ENCODE measurements around the gene CCDC73. TPM values are rescaled to one million over a fixed set of nuclear protein-coding genes. Genes with fewer than 3 reads are reported as not detected.
A peak's percentile ranks its signal among the peaks of the same experiment; 100 is the strongest.

CCDC73 gene
- total and polyA plus RNA-seq, 10 of the 15 experiments (the other 5 are each of a cell fraction or from before 2014, with no cell fraction given) = 0.05 to 0.57 (median 0.14) TPM

DNA sequence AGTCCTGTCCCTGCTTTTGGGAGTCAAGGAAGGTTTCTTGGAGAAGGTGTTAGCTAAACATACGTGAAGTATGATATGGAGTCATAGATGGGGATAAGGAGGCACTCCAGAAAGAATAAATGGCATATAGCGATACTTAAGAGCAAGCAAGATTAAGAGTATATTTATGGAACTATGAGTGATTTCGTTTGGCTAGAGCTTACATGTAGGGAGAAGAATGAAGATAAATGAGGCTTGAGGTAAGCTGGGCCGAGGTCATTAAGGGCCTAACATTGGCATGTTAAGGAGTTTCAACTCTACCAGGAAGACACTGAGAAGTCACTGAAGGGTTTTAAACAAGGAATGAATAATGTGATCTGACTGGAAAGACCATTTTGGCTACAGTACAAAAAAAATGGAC, 177.6 kb downstream of the CCDC73 start (continued):
- no peak for TF ChIP-seq ZNF622 (IDR thresholded peaks at IDR 0.05)
- TF ChIP-seq, protein P1, sequence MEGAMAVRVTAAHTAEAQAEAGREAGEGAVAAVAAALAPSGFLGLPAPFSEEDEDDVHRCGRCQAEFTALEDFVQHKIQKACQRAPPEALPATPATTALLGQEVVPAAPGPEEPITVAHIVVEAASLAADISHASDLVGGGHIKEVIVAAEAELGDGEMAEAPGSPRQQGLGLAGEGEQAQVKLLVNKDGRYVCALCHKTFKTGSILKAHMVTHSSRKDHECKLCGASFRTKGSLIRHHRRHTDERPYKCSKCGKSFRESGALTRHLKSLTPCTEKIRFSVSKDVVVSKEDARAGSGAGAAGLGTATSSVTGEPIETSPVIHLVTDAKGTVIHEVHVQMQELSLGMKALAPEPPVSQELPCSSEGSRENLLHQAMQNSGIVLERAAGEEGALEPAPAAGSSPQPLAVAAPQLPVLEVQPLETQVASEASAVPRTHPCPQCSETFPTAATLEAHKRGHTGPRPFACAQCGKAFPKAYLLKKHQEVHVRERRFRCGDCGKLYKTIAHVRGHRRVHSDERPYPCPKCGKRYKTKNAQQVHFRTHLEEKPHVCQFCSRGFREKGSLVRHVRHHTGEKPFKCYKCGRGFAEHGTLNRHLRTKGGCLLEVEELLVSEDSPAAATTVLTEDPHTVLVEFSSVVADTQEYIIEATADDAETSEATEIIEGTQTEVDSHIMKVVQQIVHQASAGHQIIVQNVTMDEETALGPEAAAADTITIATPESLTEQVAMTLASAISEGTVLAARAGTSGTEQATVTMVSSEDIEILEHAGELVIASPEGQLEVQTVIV (IDR thresholded peaks at IDR 0.05; ENCODE audit: borderline replicate concordance, partially characterized antibody) = no peak
- no peak for TF ChIP-seq MYB (IDR thresholded peaks at IDR 0.05; ENCODE audit: borderline replicate concordance, low read depth, low read length)
- TF ChIP-seq RBBP5 (conservative IDR thresholded peaks at IDR 0.05) = no peak
- no peak for TF ChIP-seq TARDBP (IDR thresholded peaks at IDR 0.05; ENCODE audit: borderline replicate concordance)
- TF ChIP-seq, protein P2, sequence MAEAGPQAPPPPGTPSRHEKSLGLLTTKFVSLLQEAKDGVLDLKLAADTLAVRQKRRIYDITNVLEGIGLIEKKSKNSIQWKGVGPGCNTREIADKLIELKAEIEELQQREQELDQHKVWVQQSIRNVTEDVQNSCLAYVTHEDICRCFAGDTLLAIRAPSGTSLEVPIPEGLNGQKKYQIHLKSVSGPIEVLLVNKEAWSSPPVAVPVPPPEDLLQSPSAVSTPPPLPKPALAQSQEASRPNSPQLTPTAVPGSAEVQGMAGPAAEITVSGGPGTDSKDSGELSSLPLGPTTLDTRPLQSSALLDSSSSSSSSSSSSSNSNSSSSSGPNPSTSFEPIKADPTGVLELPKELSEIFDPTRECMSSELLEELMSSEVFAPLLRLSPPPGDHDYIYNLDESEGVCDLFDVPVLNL (IDR thresholded peaks at IDR 0.05; ENCODE audit: low read depth, low read length) = no peak
- TF ChIP-seq KLF5 (IDR thresholded peaks at IDR 0.05; ENCODE audit: partially characterized antibody) = no peak

GRCh38 chr11:32615422-32615821, 179.0 kb downstream of the CCDC73 start:
- Histone ChIP-seq H4K20me1 (ENCODE audit: control insufficient read depth, insufficient read depth) (no peaks in the 10 kb centered on the region), H3K4me2 (ENCODE audit: control insufficient read depth, insufficient read depth) (no peak overlapping the region), H3K4me1 (ENCODE audit: control insufficient read depth, insufficient read depth, low read length) (no peaks in the 10 kb centered on the region), H3K27ac (ENCODE audit: control insufficient read depth, insufficient read depth) (no peak overlapping the region), H2AFZ (ENCODE audit: control insufficient read depth, low read depth, low read length) (no peak overlapping the region), H3K9me3 (replicated peaks; ENCODE audit: control insufficient read depth, insufficient read depth, low read length) (no peaks in the 10 kb centered on the region), H3K36me3 (ENCODE audit: control insufficient read depth in 2 of 2, insufficient read depth in 2 of 2, low read length in 1 of 2) (no peaks in the 10 kb centered on the region), H3K27me3 (replicated peaks in 1 of 2; ENCODE audit: control insufficient read depth in 2 of 2, insufficient read depth in 2 of 2, low read length in 1 of 2) (no peaks in the 10 kb centered on the region), H3K79me2 (ENCODE audit: control insufficient read depth, insufficient read depth, low read length) (no peaks in the 10 kb centered on the region), H3K9ac (ENCODE audit: control insufficient read depth, insufficient read depth, low read length) (no peak overlapping the region), H3K4me3 (no peak overlapping the region)
- SMC1A ChIA-PET (ENCODE audit: uncharacterized antibody, unreplicated experiment) = interaction anchor here (0.7 to 1.7 kb wide), 5 partner anchors 13 to 299 kb away, joined by 3 to 13 read pairs (median 4); no protein-coding TSS in a partner anchor
- POLR2A ChIA-PET = no interaction called here
- FAIRE-seq = no peak
- CTCF ChIA-PET = interaction anchor here (0.6 to 1.7 kb wide), 11 partner anchors 44 to 303 kb away, joined by 3 to 7 read pairs (median 3); no protein-coding TSS in a partner anchor
- intact Hi-C loops (cut with micrococcal nuclease; ENCODE audit: unreplicated experiment) (loop anchor here (5.0 to 10.0 kb wide), 2 partner anchors 231 to 293 kb away; no protein-coding TSS in a partner anchor), in situ Hi-C loops (cut with MboI) (no loop called here)
- RAD21 ChIA-PET (ENCODE audit: unreplicated experiment) = interaction anchor here (0.6 to 1.7 kb wide), 4 partner anchors 227 to 294 kb away, joined by 3 to 5 read pairs (median 4); no protein-coding TSS in a partner anchor
- DNase-seq (ENCODE audit: low read depth, low spot score) = no peak
- no peak for ATAC-seq
- no TSS peak for BruUV-seq (replicated peaks)
- TF ChIP-seq NKRF (conservative IDR thresholded peaks at IDR 0.05) = no peak
- no peak for TF ChIP-seq IRF4 (IDR thresholded peaks at IDR 0.05; ENCODE audit: low read depth, low read length)
- TF ChIP-seq SIX5 (IDR thresholded peaks at IDR 0.05; ENCODE audit: low read depth, low read length, severe bottlenecking) = no peak
- TF ChIP-seq ZNF217 (IDR thresholded peaks at IDR 0.05) = no peak
- peak; percentile 71 for TF ChIP-seq RAD21 (IDR thresholded peaks at IDR 0.05; ENCODE audit: insufficient read depth, low read depth, low read length)
- TF ChIP-seq HDGF (IDR thresholded peaks at IDR 0.05) = no peak
- no peak for TF ChIP-seq BCL3 (IDR thresholded peaks at IDR 0.05; ENCODE audit: borderline replicate concordance, insufficient read depth, low read depth, low read length, poor library complexity, severe bottlenecking)

Data from GM12878 (cell line).